ENCODE measurements around the gene TFB2M.

GRCh38 chr1:246530482-246530881 lies 35.6 kb downstream of the TFB2M start:
- no peak for TF ChIP-seq CTCF (IDR thresholded peaks at IDR 0.05)
- TF ChIP-seq POLR2AphosphoS5 (IDR thresholded peaks at IDR 0.05; ENCODE audit: insufficient read depth in 1 of 2, low read depth in 1 of 2) = no peak
- no peak for TF ChIP-seq POLR2A (IDR thresholded peaks at IDR 0.05)
